Upper lobe of right lung (tissue), 1 donor: ENCODE results near the gene RAN. TPM values are rescaled to one million over a fixed set of nuclear protein-coding genes. Genes with fewer than 3 reads are reported as not detected.

Source experiments
- ATAC-seq: fragments of 200-7000 bp; cut with Tn5 transposase; one replicate; pipeline ENCODE4 v1.9.1; 2020; ENCODE audit warnings: mild to moderate bottlenecking, moderate library complexity
- DNase-seq: peaks from one replicate; pipeline ENCODE4 v3.0.0-alpha.2; 2020
- H3K27ac ChIP-seq: fragments of 200-600 bp; one replicate; pipeline ENCODE4 v1.8.0; 2022
- H3K27me3 ChIP-seq: fragments of 200-600 bp; one replicate; pipeline ENCODE4 v1.8.0; 2022; ENCODE audit warnings: mild to moderate bottlenecking
- H3K36me3 ChIP-seq: fragments of 200-600 bp; one replicate; pipeline ENCODE4 v1.8.0; 2022
- H3K4me1 ChIP-seq: fragments of 200-600 bp; one replicate; pipeline ENCODE4 v1.8.0; 2022
- H3K4me3 ChIP-seq: fragments of 200-600 bp; one replicate; pipeline ENCODE4 v1.8.0; 2022; ENCODE audit warnings: mild to moderate bottlenecking
- H3K9me3 ChIP-seq: fragments of 200-600 bp; one replicate; pipeline ENCODE4 v1.8.0; 2022
- intact Hi-C: fragments of 100-400 bp; cut with DNase I; formaldehyde crosslinking; loops from one replicate; pipeline ENCODE4 v1.11.0; 2022
- total RNA-seq: library from RNA; stranded (reverse); fragmentation: NEBNext Ultra II Directional; extraction: Animal tissue kit (Norgen Biotek cat#: 25700); gene quantifications from one replicate; pipeline ENCODE4 v1.2.1, GENCODE V29; 2021
- TF ChIP-seq, protein P1 (sequence below): fragments of 200-600 bp; IDR thresholded peaks from one replicate; pipeline ENCODE4 v1.8.0; 2022; ENCODE audit warnings: antibody characterized with exemption
- donor health status: DM: no; HTN: yes; CAD: no; lungs with severe emphysema.

Gene RAN
- total RNA-seq, 1 donor from 2014 or later: 310 TPM

DNA sequence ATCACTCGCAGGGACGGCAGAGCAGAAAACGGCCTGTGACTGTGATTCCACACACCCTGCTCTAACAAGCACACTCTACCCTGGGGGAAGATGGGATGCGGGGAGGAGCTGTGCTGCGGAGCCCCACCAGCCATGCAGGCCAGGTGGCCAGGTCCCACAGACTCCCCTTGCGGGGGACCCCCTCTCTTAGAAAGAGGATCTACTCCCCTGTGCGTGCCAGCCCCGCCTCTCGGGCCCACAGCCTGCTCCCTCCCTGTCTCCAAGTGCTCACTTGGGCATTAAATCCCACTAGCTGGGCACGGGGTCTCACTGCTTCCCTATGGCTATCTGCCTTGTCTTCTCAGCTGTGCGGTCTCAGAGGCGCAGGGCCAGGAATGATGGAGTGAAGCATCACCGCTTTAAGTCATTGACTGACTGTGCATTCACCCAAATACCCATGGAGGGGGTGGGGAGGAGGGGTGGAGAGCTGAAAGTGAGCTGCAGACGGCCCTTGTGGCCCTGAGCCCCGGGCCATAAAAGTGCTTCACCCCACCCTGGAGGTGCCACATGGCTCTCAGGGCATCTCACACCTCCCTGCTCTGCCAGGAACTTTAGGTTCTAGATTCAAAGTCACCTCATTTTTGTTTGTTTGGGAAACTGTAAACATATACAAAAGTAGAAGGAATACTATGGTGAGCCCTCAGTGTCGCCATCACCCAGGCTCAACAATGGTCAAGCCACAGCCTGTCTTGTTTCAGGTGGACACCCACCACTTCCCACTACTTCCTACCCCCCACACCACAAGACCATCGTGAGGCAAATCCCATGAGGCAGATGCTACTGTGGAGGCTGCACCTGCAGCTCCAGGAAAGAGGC, 42.2 kb upstream of the RAN start:
- H3K9me3 ChIP-seq: no peaks in the 10 kb centered on the region
- H3K4me3 ChIP-seq: no peak overlapping the region
- no peak for ATAC-seq
- no peaks in the 10 kb centered on the region for H3K27me3 ChIP-seq
- H3K4me1 ChIP-seq: peaks cover 40% of the 10 kb centered on the region
- DNase-seq: no peak
- TF ChIP-seq, protein P1, sequence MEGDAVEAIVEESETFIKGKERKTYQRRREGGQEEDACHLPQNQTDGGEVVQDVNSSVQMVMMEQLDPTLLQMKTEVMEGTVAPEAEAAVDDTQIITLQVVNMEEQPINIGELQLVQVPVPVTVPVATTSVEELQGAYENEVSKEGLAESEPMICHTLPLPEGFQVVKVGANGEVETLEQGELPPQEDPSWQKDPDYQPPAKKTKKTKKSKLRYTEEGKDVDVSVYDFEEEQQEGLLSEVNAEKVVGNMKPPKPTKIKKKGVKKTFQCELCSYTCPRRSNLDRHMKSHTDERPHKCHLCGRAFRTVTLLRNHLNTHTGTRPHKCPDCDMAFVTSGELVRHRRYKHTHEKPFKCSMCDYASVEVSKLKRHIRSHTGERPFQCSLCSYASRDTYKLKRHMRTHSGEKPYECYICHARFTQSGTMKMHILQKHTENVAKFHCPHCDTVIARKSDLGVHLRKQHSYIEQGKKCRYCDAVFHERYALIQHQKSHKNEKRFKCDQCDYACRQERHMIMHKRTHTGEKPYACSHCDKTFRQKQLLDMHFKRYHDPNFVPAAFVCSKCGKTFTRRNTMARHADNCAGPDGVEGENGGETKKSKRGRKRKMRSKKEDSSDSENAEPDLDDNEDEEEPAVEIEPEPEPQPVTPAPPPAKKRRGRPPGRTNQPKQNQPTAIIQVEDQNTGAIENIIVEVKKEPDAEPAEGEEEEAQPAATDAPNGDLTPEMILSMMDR: no peak
- no peak overlapping the region for H3K27ac ChIP-seq
- intact Hi-C loops: no loop called here
- no peaks in the 10 kb centered on the region for H3K36me3 ChIP-seq

DNA sequence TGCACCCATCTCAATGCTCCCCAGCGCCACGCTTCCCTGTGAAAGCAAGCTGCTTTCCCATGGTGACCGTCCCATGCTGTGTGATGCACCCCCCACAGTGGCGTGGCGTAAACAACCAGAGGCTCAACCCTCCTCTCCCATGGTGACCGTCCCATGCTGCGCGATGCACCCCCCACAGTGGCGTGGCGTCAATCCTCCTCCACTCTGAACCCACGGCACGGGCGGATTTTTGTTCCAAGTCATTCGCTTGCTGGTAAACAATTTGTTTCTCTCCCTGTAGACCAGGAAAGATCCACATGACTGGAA, 41.7 kb upstream of the RAN start:
- Histone ChIP-seq H3K36me3 (no peaks in the 10 kb centered on the region), H3K27me3 (no peaks in the 10 kb centered on the region), H3K4me1 (peaks cover 37% of the 10 kb centered on the region), H3K4me3 (no peak overlapping the region), H3K27ac (no peak overlapping the region), H3K9me3 (no peaks in the 10 kb centered on the region)
- DNase-seq (no peak), ATAC-seq (no peak)
- TF ChIP-seq, protein P1: no peak
- intact Hi-C loops: no loop called here

DNA sequence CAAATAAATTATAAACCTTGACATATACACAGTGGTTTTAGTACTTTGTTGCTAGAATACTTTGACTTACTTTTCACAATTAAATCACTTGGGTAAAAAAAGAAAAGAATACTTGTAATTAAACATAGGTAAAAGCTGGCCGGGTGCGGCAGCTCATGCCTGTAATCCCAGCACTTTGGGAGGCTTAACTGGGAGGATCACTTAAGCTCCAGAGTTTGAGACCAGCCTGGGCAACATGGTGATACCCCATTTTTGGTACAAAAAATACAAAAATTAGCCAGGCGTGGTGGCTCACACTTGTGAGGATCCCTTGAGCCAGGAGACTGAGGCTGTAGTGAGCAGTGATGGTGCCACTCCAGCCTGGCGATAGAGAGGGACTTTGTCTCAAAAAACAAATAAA, 40.6 kb upstream of the RAN start:
- DNase-seq: no peak
- no peak overlapping the region for H3K27ac ChIP-seq
- peaks cover 27% of the 10 kb centered on the region for H3K4me1 ChIP-seq
- H3K9me3 ChIP-seq: no peaks in the 10 kb centered on the region
- no peaks in the 10 kb centered on the region for H3K27me3 ChIP-seq
- ATAC-seq: no peak
- intact Hi-C loops: no loop called here
- H3K36me3 ChIP-seq: no peaks in the 10 kb centered on the region
- no peak overlapping the region for H3K4me3 ChIP-seq
- TF ChIP-seq, protein P1: no peak

DNA sequence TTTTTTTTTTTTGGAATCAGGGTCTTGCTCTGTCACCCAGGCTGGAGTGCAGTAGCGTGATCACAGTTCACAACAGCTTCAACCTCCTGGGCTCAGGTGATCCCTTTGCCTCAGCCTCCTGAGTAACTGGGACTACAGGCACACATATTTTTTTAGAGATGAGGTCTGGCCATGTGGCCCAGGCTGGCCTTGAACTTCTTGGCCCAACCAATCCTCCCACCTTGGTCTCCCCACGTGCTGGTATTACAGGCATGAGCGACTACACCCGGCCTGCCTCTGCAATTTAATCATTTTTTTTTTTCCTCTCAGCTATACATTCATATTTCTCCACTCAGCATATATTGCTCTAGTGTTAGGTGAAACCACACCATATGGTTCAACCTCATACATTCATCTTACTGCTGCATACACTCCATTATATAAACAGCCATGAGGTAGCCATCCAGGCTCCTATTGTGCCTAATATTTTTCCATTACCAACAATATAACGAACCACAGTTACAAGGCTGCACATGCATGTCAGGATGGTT, 39.9 kb upstream of the RAN start:
- Histone ChIP-seq H3K27ac (no peak overlapping the region), H3K36me3 (no peaks in the 10 kb centered on the region), H3K4me1 (peaks cover 24% of the 10 kb centered on the region), H3K4me3 (no peak overlapping the region), H3K9me3 (no peaks in the 10 kb centered on the region), H3K27me3 (no peaks in the 10 kb centered on the region)
- TF ChIP-seq, protein P1: no peak
- intact Hi-C loops: no loop called here
- no peak for DNase-seq
- ATAC-seq: no peak

DNA sequence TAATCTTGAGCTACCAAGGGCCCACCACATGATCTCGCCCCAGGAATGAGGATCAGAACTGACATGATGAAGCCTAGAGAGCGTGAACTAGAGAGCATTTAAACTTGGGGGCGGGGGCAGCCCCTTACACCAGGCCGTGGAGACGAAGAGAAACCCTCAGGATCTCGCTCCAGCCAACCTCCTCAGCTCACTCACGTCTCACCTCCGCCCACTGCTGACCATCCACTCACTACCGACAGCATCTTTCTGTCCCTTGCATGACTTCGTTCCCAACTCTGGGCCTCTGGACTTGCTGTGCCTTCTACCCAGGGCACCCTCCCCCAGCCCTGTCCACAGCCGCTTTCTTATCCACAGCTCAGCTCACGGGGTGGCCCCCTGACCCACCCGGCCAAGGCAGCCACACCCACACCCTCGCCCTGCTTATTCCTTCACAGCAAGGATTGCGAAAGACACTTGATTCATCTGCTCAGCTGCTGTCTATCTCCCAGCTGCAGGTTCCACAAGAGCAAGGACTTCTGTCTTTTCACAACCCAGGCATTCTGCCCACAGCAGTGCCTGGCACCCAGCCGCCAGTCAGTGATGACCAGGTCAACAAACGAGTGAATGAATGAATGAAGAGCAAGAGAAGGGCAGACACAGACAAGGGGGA, 39.2 kb upstream of the RAN start:
- peak; percentile 69 for ATAC-seq
- Histone ChIP-seq H3K27me3 (no peaks in the 10 kb centered on the region), H3K9me3 (no peaks in the 10 kb centered on the region), H3K4me1 (peaks cover 17% of the 10 kb centered on the region), H3K4me3 (no peak overlapping the region), H3K36me3 (no peaks in the 10 kb centered on the region), H3K27ac (no peak overlapping the region)
- no peak for DNase-seq
- TF ChIP-seq, protein P1: no peak
- intact Hi-C loops: no loop called here
